ENCODE results near the gene SPINK2. TPM values are rescaled to one million over a fixed set of nuclear protein-coding genes. Genes with fewer than 3 reads are reported as not detected.

The SPINK2 gene
- total and polyA plus RNA-seq, 10 of the 15 experiments (the other 5 are each of a cell fraction or from before 2014, with no cell fraction given), result 0.13 to 1.0 (median 0.61) TPM; not detected in 1

- WGBS (ENCODE audit: insufficient coverage, insufficient replicate concordance, low lambda C conversion rate, missing lambda C conversion rate), result 25% methylated on average over 1 of the region's 1 CpG
- SMC1A ChIA-PET (ENCODE audit: uncharacterized antibody, unreplicated experiment), result interaction anchor here (1.8 kb wide), 1 partner anchor 11 kb away, joined by 4 read pairs; no protein-coding TSS in a partner anchor
- no peaks in the 10 kb centered on the region for H3K27me3 ChIP-seq (replicated peaks in 1 of 2; ENCODE audit: control insufficient read depth in 2 of 2, insufficient read depth in 2 of 2, low read length in 1 of 2)
- no peaks in the 10 kb centered on the region for H3K4me1 ChIP-seq (ENCODE audit: control insufficient read depth, insufficient read depth, low read length)
- no TSS peak for BruUV-seq (replicated peaks)
- no peaks in the 10 kb centered on the region for H3K79me2 ChIP-seq (ENCODE audit: control insufficient read depth, insufficient read depth, low read length)
- no peak overlapping the region for H3K4me2 ChIP-seq (ENCODE audit: control insufficient read depth, insufficient read depth)
- H3K27ac ChIP-seq (ENCODE audit: control insufficient read depth, insufficient read depth), result no peak overlapping the region
- no peak overlapping the region for H3K9ac ChIP-seq (ENCODE audit: control insufficient read depth, insufficient read depth, low read length)
- H3K4me3 ChIP-seq, result no peak overlapping the region
- RAD21 ChIA-PET (ENCODE audit: unreplicated experiment), result no interaction called here
- intact Hi-C loops (cut with micrococcal nuclease; ENCODE audit: unreplicated experiment) (no loop called here), in situ Hi-C loops (cut with MboI) (no loop called here)
- no peak for FAIRE-seq
- no peak overlapping the region for H2AFZ ChIP-seq (ENCODE audit: control insufficient read depth, low read depth, low read length)
- CTCF ChIA-PET, result no interaction called here
- no peak for ATAC-seq
- H3K36me3 ChIP-seq (ENCODE audit: control insufficient read depth in 2 of 2, insufficient read depth in 2 of 2, low read length in 1 of 2), result no peaks in the 10 kb centered on the region
- no peak for DNase-seq (ENCODE audit: low read depth, low spot score)
- no peaks in the 10 kb centered on the region for H4K20me1 ChIP-seq (ENCODE audit: control insufficient read depth, insufficient read depth)
- H3K9me3 ChIP-seq (replicated peaks; ENCODE audit: control insufficient read depth, insufficient read depth, low read length), result no peaks in the 10 kb centered on the region
- POLR2A ChIA-PET, result no interaction called here
- TF ChIP-seq NFYA (IDR thresholded peaks at IDR 0.05; ENCODE audit: borderline replicate concordance, low read depth, low read length) (no peak), SREBF1 (IDR thresholded peaks at IDR 0.05; ENCODE audit: low read length) (no peak), ELK1 (IDR thresholded peaks at IDR 0.05; ENCODE audit: low read depth, low read length) (no peak), BACH1 (IDR thresholded peaks at IDR 0.05; ENCODE audit: borderline replicate concordance) (no peak), IRF5 (IDR thresholded peaks at IDR 0.05; ENCODE audit: borderline replicate concordance) (no peak), USF1 (IDR thresholded peaks at IDR 0.05; ENCODE audit: borderline replicate concordance, extremely low read length, insufficient read depth, low read depth, low read length) (no peak), ZBTB40 (IDR thresholded peaks at IDR 0.05; ENCODE audit: borderline replicate concordance) (no peak), ZNF687 (IDR thresholded peaks at IDR 0.05) (no peak), CBX3 (IDR thresholded peaks at IDR 0.05; ENCODE audit: borderline replicate concordance, low read depth) (no peak), GATAD2B (conservative IDR thresholded peaks at IDR 0.05; ENCODE audit: low read depth) (no peak), POLR2AphosphoS5 (IDR thresholded peaks at IDR 0.05; ENCODE audit: low read length) (no peak), RAD21 (IDR thresholded peaks at IDR 0.05; ENCODE audit: insufficient read depth, low read depth, low read length) (no peak), MEF2A (IDR thresholded peaks at IDR 0.05; ENCODE audit: insufficient read depth, low read depth, low read length) (no peak)
Measured at GRCh38 chr4:56850910-56851309, 29.4 kb upstream of the SPINK2 start.

All from GM12878 (cell line).